GM12892 (cell line): ENCODE measurements around the gene LETM1.

Source experiments
- DNase-seq: peaks from one replicate; pipeline ENCODE4 v3.0.0; 2011; ENCODE audit not compliant: insufficient read length
- FAIRE-seq: peaks from 2 replicates; lab custom pipeline; 2011; peaks lifted over from hg19 to GRCh38; lab: Jason Lieb, UNC
- POLR2A ChIP-seq: IDR thresholded peaks from 2 replicates; pipeline ENCODE4 v1.6.1; 2011; ENCODE audit warnings: low read depth, low read length, control low read depth
- POLR2AphosphoS5 ChIP-seq: IDR thresholded peaks from 2 replicates; pipeline ENCODE4 v1.6.1; 2011; ENCODE audit warnings: low read depth, low read length, control low read depth
- TAF1 ChIP-seq: IDR thresholded peaks from 2 replicates; pipeline ENCODE4 v1.6.1; 2011; ENCODE audit warnings: low read depth, mild to moderate bottlenecking, control low read depth, low read length, borderline replicate concordance

The LETM1 gene

DNA sequence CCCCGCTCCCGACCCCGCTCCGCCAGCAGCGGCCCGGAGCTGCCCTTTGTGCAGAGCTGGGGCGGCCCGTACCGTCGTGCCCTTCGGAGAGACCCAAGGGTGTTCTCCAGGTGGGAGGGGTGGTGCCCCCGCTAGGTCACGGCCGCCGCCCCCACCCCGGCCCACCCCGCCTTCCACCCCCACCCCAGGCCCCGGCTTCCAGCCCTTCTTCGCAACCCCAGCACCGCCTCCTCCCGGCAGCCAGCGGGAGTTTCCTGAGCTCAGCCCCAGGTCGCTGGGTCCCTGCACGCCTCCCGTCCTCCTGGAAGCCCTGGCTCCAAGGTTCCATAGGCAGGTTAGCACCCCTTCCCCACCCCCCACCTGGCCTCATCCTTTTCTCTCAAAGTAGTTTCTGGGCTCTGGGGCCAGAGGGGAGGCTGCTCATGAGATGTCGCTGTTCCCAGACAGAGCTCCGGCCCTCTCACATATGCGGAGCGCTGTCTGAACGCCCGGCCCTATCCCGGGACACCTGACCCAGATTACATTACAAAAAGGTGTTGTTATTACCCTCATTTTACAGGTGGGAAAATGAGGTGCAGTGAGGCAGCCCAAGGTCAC lies 88.1 kb downstream of the LETM1 start:
- DNase-seq, result peak; percentile 69
- no peak for FAIRE-seq
- TF ChIP-seq POLR2AphosphoS5 (no peak), TAF1 (no peak), POLR2A (no peak)

DNA sequence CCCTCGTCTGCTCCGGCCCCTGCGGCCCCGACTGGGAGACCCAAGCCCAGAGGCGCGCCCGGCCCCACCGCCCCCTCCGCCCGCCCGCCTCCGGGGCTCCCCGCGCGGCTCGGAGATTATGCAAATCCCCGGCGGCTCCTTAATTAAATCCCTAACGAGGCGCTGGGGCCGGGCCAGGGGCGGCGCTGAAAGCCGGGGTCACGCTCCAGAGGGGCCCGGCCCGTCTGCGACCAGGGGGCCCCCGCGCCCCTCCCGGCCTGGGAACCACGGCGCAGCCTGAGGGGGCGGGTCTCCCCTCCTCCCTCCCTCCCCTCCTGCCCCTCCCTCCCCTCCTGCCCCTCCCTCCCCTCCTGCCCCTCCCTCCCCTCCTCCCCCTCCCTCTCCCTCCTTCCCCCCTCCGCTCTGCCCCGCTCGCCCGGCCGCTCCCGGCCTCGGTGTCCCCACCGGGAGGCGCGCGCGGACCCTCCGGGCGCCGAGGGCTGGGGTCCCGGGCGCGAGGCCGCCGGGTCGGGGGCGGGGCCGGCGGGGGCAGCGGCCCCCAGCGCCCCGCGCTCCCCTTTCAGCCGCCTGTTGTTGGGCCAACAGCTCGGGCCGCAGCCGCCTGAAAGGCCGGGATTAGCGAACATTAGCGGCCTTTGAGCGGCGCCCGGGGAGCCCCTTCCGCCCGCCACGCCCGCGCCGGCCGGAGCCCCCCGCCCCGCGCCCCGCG lies 88.7 kb downstream of the LETM1 start:
- DNase-seq (no peak), FAIRE-seq (no peak)
- no peak for TF ChIP-seq POLR2A

DNA sequence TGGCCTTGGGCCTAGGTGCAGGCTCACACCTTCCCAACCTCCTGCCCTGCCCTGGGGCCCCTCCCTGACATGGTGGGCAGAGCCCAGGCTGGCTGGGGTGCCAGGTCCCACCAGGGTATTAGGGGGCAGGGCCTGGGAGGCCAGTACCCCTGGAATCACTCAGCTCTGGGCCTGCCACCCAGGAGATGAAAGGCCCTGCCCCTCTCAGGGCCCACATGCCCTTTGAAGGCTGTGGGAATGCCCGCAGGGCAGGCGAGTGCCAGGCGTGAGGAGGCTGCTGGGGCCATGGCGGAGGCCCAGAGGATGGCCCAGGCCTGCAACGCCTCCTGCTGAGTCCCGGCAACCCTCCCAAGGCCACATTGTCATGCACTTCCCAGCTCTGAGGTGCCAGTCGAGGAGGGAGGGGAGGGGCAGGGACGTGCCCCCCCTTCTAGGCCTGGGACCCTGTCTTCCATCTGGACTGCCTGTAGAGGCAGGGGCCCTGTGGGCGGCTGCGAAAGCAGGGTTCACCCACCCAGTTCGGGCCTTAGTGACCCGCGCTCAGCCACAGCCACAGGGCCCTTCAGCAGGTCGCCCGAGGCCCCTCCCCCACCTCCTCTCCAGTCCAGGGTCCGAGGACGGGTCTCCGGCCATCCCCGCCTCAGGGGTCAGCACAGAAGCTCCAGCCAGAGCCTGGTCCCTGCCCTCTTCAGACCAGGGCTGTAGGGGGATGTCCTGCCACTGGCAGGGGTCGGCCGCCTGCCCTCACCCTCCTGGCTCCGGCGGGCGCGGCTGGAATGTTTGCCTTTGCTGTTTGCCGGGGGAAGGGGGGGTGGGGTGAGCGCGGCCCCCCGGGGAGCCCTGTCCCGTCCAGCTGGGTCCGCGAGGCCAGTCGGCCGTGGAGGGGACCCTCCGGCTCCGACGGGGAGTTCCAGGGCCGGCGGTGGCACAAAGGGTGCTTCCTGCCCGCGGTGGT lies 89.6 kb downstream of the LETM1 start:
- no peak for FAIRE-seq
- TF ChIP-seq POLR2AphosphoS5 (no peak), POLR2A (no peak), TAF1 (no peak)
- no peak for DNase-seq

DNA sequence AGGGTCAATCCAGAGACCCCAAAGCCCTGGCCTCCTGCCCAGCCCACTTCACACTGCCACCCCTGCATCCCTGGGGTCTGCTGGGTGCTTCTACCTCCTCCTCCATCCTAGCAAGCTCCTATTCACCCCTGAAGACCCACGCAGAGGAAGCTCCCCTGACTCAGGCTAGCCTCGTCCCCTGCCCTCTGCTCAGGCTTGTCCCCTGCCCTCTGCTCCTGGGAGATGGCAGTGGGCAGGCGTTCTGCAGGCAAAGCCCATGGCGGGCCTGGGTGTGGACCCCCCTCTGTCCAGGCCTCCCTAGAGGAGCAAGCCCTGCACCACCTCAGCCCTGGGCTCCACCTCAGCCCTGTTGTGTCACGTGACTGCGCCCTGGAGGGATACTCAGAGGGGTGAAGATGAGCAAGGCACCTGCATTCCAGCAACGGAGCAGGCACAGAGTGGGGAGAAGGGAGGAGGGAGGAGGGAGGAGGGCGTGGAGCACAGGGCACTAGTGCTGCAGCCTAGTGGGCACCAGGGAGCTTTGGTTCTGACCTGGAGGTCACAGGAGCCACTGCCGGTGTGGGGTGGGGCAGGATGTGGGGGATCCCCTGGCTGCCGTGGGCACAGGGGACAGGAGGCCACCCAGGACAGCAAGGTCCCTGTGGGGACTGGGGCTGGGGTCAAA lies 90.4 kb downstream of the LETM1 start:
- DNase-seq (no peak), FAIRE-seq (no peak)
- TF ChIP-seq POLR2A, result no peak
- no peak for TF ChIP-seq TAF1
- no peak for TF ChIP-seq POLR2AphosphoS5

DNA sequence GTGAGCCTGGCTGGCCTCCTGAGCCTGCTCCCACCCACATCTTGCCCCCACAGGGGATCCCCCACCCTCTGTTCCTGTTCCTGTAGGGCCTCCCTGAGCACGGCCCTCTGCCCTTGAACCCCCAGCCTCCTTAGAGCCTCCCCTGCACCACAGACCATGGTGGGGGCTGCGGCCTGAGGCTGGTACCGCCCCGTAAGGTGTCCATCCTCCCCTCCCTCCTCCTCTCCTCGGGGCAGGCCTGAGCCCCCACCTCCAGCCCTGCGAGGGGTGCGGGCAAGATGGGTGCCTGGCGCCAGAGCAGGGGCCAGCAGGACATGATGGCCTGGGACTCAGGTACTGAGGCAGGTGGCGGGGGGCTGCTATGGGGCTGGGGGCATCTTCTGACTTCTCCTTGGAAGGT lies 91.3 kb downstream of the LETM1 start:
- no peak for FAIRE-seq
- TF ChIP-seq POLR2AphosphoS5 (no peak), TAF1 (no peak), POLR2A (no peak)

DNA sequence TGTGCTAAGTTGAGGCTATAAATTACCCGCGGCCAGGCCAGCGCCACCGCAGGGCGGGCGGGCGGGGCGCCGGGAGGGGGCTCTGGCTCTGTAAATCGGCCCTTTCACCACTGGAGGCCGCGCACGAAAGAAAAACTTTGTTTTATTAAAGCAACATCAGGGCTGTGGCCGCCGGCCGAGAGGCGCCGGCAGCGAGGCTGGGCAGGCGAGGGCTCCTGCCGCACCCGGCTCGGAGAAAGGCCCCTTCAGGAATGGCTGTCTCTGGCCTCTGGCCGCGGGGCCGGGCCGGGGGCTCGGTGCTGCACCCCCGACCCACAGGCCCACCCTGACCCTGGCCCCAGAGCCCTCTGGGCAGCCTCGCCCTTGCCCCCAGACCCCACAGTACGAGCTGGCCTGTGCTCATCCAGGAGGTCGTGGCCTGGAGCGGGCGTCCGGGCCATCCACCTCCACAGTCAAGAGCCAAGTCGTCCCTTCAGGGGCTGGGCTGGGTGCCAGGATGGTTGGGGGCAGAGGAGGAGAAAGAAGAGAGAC lies 92.3 kb downstream of the LETM1 start:
- TF ChIP-seq POLR2AphosphoS5 (no peak), TAF1 (no peak)
- FAIRE-seq (no peak), DNase-seq (no peak)

More for the DNA sequence above, 91.3 kb downstream of the LETM1 start:
- no peak for DNase-seq

DNA sequence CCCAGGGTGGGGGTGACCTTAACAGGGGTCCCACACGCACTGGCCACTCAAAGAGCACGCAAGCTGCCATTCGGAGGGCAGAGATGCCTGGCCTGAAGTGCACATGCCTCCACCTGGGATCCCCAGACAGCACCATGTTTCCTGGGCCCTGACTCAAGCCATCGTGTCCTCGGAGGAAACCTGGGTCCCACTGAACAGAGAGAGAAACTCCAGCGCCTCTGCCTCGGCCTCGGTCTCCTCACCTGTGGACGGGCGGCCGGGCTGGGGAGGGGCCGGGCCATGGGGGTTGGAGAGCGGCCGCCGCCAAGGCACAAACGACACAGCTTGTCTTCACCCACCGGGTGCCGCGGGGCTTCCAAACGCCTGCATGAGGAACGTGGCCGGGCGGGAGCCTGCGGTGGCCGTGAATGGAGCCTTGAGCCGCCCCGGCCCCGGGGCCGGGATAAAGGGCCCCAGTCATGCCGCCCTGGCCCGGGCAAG lies 92.8 kb downstream of the LETM1 start:
- FAIRE-seq (no peak), DNase-seq (no peak)
- TF ChIP-seq TAF1 (no peak), POLR2A (no peak), POLR2AphosphoS5 (no peak)

DNA sequence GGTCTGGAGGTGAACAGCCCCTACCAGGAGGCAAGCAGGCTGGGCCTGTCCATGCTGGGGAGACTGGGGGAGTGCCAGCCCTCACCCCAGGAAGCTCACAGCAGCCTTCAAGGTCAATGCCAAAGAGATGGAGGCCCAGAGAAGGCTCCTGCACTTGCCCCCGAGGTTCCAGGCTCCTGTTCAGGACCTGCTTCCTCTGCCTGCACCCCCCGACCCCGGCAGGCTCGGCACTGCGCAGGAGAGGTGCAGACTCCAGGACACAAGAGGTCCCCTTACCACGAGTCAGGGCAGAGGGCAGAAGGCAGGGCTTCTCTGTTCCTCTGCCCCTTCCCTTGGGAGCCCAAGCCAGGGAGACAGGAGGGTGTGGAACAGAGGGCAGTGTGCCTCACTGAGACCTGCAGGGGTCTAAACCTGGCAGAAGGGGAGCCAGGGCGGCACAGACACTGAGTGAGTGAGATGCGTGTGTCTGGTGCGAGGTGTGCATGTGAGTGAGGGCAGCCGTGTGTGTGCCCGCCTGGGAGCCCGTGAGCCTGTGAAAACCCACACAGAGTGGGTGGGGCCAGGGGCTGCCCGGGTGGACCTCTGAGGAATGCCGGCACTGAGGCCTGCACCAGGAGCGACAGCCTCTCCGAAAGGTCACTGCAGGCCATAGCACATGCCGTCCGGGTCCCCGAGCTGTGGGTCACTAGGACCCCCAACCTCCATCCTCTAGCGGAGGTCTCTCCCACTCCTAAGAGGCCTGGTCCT lies 93.5 kb downstream of the LETM1 start:
- TF ChIP-seq POLR2AphosphoS5 (no peak), TAF1 (no peak), POLR2A (no peak)
- FAIRE-seq (no peak), DNase-seq (no peak)
